ENCODE measurements around the gene FNDC3B.

Gene FNDC3B

GRCh38 chr3:172270557-172271166 is 231.3 kb downstream of the FNDC3B start:
- Histone ChIP-seq H3K9me3 (ENCODE audit: insufficient read depth, low read length) (no peaks in the 10 kb centered on the region), H3K79me2 (ENCODE audit: low read length) (no peaks in the 10 kb centered on the region), H3K9ac (ENCODE audit: low read length) (no peak overlapping the region), H3K27me3 (ENCODE audit: low read depth, low read length) (no peaks in the 10 kb centered on the region), H3K36me3 (replicated peaks; ENCODE audit: low read depth, low read length) (no peaks in the 10 kb centered on the region), H3K27ac (ENCODE audit: low read length) (no peak overlapping the region), H3K4me1 (ENCODE audit: low read length) (peaks cover 33% of the 10 kb centered on the region), H2AFZ (ENCODE audit: low read depth, low read length) (no peak overlapping the region), H4K20me1 (ENCODE audit: insufficient read depth, low read length) (peaks cover 17% of the 10 kb centered on the region; the same call in 1 of the 2 replicates), H3K4me3 (ENCODE audit: low read length) (no peak overlapping the region), H3K4me2 (ENCODE audit: low read length) (peak overlapping the region; percentile 42)
- TF ChIP-seq CTCF (IDR thresholded peaks at IDR 0.05; ENCODE audit: low read depth, low read length) (no peak), EZH2phosphoT487 (IDR thresholded peaks at IDR 0.05; ENCODE audit: low read depth) (no peak)

GRCh38 chr3:172271386-172271976 is 232.1 kb downstream of the FNDC3B start:
- Histone ChIP-seq H3K36me3 (replicated peaks; ENCODE audit: low read depth, low read length) (no peaks in the 10 kb centered on the region), H3K4me3 (ENCODE audit: low read length) (no peak overlapping the region), H3K4me1 (ENCODE audit: low read length) (peaks cover 33% of the 10 kb centered on the region), H2AFZ (ENCODE audit: low read depth, low read length) (no peak overlapping the region), H3K9me3 (ENCODE audit: insufficient read depth, low read length) (no peaks in the 10 kb centered on the region), H3K9ac (ENCODE audit: low read length) (no peak overlapping the region), H3K4me2 (ENCODE audit: low read length) (peak overlapping the region; percentile 42), H3K79me2 (ENCODE audit: low read length) (no peaks in the 10 kb centered on the region), H3K27me3 (ENCODE audit: low read depth, low read length) (no peaks in the 10 kb centered on the region), H3K27ac (ENCODE audit: low read length) (no peak overlapping the region), H4K20me1 (ENCODE audit: insufficient read depth, low read length) (peaks cover 17% of the 10 kb centered on the region; the same call in 1 of the 2 replicates)
- TF ChIP-seq EZH2phosphoT487 (IDR thresholded peaks at IDR 0.05; ENCODE audit: low read depth) (no peak), CTCF (IDR thresholded peaks at IDR 0.05; ENCODE audit: low read depth, low read length) (no peak)

- 0 out of 2 replicates have a peak overlapping the region, but pooled peaks have one; percentile 19 for H3K4me2 ChIP-seq (ENCODE audit: low read length)
- no peaks in the 10 kb centered on the region for H3K9me3 ChIP-seq (ENCODE audit: insufficient read depth, low read length)
- H4K20me1 ChIP-seq (ENCODE audit: insufficient read depth, low read length) = peaks cover 17% of the 10 kb centered on the region; the same call in 1 of the 2 replicates
- TF ChIP-seq EZH2phosphoT487 (IDR thresholded peaks at IDR 0.05; ENCODE audit: low read depth) = no peak
- no peak for TF ChIP-seq CTCF (IDR thresholded peaks at IDR 0.05; ENCODE audit: low read depth, low read length)
- H3K9ac ChIP-seq (ENCODE audit: low read length) = no peak overlapping the region
- H3K27ac ChIP-seq (ENCODE audit: low read length) = no peak overlapping the region
- no peak overlapping the region for H3K4me3 ChIP-seq (ENCODE audit: low read length)
- H3K36me3 ChIP-seq (replicated peaks; ENCODE audit: low read depth, low read length) = no peaks in the 10 kb centered on the region
- peaks cover 33% of the 10 kb centered on the region for H3K4me1 ChIP-seq (ENCODE audit: low read length)
- H3K27me3 ChIP-seq (ENCODE audit: low read depth, low read length) = no peaks in the 10 kb centered on the region
- H2AFZ ChIP-seq (ENCODE audit: low read depth, low read length) = no peak overlapping the region
- H3K79me2 ChIP-seq (ENCODE audit: low read length) = no peaks in the 10 kb centered on the region
Observed at GRCh38 chr3:172272698-172273097, 233.3 kb downstream of the FNDC3B start.

GRCh38 chr3:172273378-172273777 is 234.0 kb downstream of the FNDC3B start:
- no peaks in the 10 kb centered on the region for H3K9me3 ChIP-seq (ENCODE audit: insufficient read depth, low read length)
- TF ChIP-seq EZH2phosphoT487 (IDR thresholded peaks at IDR 0.05; ENCODE audit: low read depth) (no peak), CTCF (IDR thresholded peaks at IDR 0.05; ENCODE audit: low read depth, low read length) (no peak)
- no peaks in the 10 kb centered on the region for H3K27me3 ChIP-seq (ENCODE audit: low read depth, low read length)
- H3K9ac ChIP-seq (ENCODE audit: low read length) = no peak overlapping the region
- no peak overlapping the region for H2AFZ ChIP-seq (ENCODE audit: low read depth, low read length)
- H3K4me1 ChIP-seq (ENCODE audit: low read length) = peaks cover 33% of the 10 kb centered on the region
- peaks cover 17% of the 10 kb centered on the region; the same call in 1 of the 2 replicates for H4K20me1 ChIP-seq (ENCODE audit: insufficient read depth, low read length)
- H3K79me2 ChIP-seq (ENCODE audit: low read length) = no peaks in the 10 kb centered on the region
- no peak overlapping the region for H3K27ac ChIP-seq (ENCODE audit: low read length)
- H3K36me3 ChIP-seq (replicated peaks; ENCODE audit: low read depth, low read length) = no peaks in the 10 kb centered on the region
- H3K4me3 ChIP-seq (ENCODE audit: low read length) = no peak overlapping the region
- no peak overlapping the region for H3K4me2 ChIP-seq (ENCODE audit: low read length)

All from OCI-LY3 (cell line).